SH-SY5Y (cell line): ENCODE measurements around the gene CCDC194.

Experiments used
- GATA2 ChIP-seq: IDR thresholded peaks from 2 replicates; pipeline ENCODE4 v1.6.1; 2011; ENCODE audit warnings: mild to moderate bottlenecking, low read depth, low read length
- GATA3 ChIP-seq: IDR thresholded peaks from 2 replicates; pipeline ENCODE4 v1.6.1; 2011; ENCODE audit warnings: low read depth, mild to moderate bottlenecking, low read length, moderate library complexity

GRCh38 chr19:17418710-17419109 lies 24.7 kb upstream of the CCDC194 start:
- TF ChIP-seq GATA2 = no peak
- TF ChIP-seq GATA3 = no peak
